SH-SY5Y (cell line): ENCODE results near the gene IL1RAP.

Source experiments
- GATA2 ChIP-seq: IDR thresholded peaks from 2 replicates; pipeline ENCODE4 v1.6.1; 2011; ENCODE audit warnings: mild to moderate bottlenecking, low read depth, low read length
- GATA3 ChIP-seq: IDR thresholded peaks from 2 replicates; pipeline ENCODE4 v1.6.1; 2011; ENCODE audit warnings: low read depth, mild to moderate bottlenecking, low read length, moderate library complexity

IL1RAP gene

DNA sequence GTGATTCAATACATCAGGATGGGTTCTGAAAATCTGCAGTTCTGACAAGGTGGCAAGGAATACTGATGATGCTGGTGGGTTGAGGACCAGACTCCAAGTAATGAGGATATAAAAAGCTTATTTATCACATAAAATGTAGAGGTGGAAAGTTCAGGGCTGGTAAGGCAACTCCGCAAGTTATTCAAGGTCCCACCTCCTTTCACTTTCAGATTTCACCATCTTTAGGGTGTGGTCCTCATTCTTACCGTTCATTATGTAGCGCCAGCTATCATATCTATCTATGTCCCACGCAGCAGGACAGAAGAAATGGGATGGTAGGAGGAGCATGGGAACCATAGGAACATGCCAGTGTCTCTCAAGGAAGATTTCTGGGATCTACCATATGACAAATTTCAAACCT, 80.3 kb downstream of the IL1RAP start:
- TF ChIP-seq GATA3, result no peak
- no peak for TF ChIP-seq GATA2

DNA sequence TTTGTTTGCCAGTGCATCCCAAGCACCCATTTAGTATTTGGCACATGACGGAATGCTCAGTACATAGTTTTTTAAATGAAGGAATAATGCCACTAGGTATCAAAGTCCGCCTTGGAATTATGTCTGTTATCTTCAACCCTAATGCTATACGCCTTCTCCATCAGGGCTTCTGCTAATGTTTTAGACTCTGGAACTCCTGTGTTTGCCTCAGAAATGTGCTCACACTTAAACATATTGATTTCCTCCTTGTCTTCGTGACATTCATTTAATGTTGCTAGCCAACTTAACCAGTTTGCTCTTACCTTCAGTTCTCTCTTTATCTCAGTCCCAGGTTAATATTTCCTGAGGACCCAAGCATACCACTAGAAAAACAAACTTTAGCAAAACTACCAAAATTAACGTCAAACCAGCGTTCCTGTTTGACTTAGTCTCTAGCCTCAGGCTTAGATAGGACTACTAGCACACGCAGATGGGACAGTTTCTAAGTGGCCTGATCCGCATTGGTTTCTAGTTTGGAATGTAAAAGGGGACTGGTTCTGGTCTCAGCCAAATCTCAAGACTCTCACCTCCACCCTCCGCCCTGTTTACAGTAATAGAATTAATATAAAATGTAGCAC, 81.4 kb downstream of the IL1RAP start:
- TF ChIP-seq GATA3 (no peak), GATA2 (no peak)

DNA sequence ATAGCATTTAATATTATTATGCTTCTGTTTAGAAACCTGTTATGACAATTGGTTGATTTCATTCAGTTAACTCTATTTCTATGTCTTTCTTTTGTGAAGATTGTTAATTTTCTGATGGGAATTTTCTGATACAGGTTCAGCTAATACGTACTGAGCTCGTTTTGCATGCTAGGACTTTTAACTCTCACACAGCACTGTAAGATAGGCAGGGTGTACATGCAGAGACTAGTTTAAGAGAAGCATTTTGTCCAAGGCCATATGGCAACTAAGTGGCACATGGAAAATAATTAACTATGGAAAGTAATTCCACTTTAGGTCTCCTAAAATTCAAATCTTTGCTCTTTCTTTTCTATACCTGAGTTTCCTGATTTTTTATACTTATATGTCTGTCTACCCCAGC, 81.9 kb downstream of the IL1RAP start:
- no peak for TF ChIP-seq GATA3

DNA sequence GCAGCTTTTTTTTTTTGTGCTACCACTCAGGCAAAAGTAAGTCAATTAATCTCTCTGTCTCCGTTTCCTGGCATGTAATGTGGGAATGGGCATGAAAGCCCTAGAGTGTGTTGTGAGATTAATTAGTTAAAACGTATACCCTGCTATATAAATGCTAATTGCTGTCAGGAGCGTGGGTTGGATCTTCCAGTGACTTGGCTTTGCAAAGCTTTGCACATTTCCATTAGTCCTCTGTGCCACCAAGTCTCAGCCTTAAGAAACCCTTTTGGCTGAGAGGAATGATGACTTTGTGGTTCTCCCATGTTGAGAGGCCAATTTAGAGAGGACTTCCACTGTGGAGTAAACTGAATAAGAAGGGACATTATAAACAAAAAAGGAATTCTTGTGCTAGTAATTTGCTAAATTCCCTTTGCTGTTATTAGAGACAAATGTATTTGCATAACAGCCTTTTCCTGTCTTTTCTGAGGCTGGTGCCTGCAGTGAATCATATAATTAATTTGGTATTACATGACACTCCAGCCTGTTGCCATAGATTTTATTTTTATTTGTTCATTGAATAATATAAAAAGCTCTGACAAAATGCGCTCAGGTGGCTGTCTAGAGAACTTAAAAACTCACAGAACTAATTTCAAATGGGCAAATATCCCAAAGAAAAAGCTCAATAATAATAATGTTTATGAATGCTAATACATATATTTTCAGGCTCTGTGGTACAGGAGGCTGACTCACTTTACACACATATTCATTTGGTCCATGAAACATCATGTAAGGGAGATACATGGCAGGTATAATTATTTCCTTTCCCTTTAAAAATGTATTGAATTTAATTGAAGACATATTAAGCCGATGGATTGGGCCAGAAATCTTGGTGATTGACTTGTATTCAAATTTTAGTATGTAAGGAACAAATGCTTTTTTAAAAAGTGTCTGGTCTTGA, 82.7 kb downstream of the IL1RAP start:
- no peak for TF ChIP-seq GATA2
- TF ChIP-seq GATA3, result no peak

DNA sequence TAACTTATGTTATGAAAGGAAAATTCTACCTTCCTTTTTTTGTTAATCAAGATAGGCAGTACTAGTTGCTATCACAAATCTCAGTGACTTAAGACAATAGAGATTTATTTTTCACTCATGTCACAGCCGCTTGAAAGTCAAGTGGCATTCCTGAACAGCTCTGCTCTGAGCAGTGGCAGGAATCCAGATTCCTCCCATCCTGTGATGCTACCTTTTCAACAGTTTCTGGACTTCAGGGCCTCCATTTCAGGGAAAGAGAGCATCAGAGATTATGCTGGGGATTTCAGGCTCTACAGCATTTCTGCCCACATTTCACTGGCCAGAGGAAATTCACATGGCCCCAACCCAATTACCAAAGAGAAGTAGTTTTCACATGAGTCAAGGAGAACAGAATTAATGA, 83.4 kb downstream of the IL1RAP start:
- TF ChIP-seq GATA2, result no peak

DNA sequence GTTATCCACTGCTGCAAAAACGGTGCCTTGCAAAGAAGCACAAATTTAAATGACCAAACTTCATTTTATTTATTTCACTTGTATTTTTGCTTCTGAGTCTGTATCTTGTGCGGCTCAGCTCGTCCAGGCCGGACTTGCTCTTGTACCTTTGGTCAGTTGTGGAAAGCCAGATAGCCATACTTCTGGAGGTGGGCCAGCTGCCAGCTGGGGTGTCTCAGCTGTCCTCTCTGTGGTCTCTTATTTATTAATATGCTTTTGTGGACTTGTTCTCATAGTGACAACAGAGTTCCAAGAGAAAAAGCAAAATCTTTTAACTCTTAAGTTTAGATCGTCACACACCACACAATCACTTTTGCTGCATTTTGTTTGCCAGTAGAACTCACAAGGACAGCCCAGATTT, 87.7 kb downstream of the IL1RAP start:
- TF ChIP-seq GATA2 (no peak), GATA3 (no peak)

DNA sequence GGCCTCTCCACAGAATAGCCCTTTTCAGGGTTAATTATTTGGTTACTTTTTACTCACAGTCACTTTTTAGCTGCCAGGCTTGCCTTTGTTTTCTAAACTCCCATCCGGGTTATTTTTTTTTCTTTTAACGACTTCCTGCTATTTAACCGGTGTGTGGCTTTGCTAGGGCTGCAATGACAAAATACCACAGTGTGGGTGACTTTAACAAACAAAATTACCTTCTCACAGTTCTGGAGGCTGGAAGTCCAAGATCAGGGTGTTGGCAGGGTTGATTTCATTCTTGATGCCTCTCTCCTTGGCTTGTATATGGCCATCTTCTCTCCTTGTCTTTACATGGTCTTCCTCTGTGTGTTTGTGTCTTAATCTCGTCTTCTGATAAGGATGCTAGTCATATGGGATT, 91.5 kb downstream of the IL1RAP start:
- no peak for TF ChIP-seq GATA2
- no peak for TF ChIP-seq GATA3

DNA sequence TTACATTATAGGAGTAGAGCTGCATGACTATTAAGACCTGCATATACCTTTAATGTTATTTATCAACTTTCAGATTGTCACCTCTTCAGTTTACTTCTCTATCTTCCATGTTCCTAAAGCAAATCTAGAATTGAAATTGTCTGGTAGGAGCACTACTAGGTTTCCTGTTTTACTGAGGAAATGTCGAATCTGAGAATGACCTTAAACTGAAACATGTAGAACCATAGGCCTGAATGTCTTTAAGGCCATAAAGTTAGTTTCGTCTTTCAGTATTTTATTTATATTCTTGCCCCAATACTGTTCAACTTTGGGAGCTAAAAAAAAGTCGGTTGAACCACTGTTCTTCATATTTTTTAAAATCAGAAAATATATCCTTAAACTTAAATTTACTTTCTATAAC, 92.7 kb downstream of the IL1RAP start:
- TF ChIP-seq GATA2 (no peak), GATA3 (no peak)

DNA sequence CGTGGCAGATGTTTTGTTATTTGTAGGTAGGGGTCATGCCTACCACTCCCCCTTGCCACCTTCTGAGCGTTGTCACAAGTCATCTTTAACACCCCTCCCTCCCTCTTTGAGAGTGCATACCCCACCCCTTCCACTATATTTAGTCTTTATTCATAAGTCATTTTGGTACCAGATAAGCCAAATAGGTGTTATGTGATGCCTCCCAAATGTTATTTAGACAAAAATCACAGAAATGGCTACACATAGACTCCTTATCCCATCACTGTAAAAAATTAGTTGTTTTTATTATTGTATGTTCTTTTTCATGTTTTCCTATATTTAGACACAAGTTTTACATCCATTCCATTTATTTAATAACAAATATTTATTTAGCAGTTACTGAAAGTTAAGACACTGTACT, 93.1 kb downstream of the IL1RAP start:
- TF ChIP-seq GATA2 (no peak), GATA3 (no peak)

DNA sequence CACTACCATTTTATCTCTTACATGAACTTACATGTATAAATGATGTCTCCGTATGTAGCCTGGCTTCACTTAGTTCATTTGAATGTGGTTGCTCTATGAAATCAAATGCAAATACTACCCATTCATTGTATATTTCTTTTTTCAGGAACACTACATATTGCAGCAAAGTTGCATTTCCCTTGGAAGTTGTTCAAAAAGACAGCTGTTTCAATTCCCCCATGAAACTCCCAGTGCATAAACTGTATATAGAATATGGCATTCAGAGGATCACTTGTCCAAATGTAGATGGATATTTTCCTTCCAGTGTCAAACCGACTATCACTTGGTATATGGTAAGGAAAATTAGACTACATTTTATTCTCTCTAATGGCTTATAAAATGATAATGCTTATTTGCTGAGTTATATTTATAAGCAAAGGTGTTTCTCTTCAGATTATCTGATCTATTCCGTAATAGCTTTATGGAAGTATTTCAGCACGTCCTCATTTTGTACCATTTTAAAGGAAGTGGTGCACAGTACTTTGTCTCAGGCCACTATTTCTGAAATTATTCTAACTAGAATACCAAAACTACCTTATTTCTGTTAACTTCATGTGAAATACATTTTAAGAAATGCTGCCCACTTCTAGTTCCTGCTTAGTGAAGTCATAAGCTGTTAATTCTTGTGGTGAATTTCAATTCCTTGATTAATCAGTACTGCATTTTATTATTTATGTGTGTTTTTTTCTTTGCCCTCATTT, 95.1 kb downstream of the IL1RAP start:
- TF ChIP-seq GATA3 (no peak), GATA2 (no peak)

DNA sequence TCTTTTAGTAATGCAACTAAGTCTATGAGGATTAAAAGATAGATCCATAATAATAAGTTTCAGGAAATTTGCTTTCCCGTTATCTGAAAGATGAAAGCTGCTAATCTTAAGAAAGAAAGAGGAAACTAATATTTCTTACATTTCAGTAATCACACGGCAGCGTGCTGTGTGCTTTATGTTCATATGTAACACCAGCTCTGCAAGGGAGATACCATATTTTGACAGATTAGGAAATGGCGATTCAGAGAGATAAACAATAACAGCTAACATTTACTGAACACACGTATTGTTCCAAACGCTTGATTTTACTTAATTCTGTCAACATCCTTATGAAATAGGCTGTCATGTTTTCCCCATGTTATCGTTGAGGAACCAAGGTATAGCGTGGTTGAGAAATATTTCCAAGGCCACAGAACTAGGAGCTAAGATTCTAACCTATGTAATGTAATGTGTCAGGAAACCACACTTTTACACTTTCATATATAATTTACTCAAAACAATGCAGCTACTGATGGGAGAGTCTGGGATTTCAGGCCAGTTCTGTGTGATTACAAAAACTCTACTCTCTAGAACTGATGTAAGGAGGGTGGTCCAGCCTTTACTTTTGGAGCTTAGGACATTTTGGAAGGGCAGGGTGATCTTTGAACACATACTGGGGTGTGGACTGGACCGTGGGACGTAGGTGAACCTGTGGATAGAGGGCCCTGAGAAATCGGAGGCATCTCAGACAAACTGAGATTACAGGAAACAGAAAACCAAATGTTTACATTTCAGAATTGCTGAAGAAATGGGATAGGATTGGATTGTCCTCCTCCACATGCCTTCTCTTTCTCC, 100.6 kb downstream of the IL1RAP start:
- TF ChIP-seq GATA2 (no peak), GATA3 (no peak)

DNA sequence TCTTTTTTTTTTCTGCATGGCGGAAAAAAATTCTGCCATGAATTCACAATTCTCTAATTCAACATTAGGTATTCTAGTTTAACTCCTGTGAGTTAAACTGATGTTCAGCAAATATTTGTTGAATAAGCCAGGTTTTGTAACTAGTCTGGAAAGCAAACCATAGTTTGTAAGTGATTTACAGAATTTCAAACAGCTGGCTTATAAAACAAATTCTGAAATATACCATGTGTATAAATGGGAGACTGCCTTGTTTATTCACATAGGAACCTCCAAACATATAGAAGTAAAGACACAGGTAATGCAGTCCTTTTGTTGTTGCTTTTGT, 101.1 kb downstream of the IL1RAP start:
- TF ChIP-seq GATA3 (no peak), GATA2 (no peak)

DNA sequence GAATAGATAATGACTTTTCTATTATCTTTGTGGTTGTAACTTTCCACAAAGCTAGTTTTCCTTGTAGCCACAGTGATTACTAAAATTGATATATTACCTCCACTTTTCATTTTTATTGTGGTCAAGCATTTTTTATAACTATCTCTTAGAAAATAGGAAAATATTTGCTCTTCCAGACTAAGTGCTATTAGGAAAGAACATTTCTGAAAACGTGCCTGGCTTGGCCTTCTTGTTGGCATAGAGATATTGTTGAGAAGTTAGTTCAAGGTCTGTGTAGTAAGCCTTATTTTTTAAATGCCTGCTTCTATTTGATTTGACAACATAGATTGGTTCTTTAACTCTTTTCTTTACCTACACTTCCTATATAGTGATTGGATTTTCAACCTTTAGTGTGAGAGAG, 101.7 kb downstream of the IL1RAP start:
- no peak for TF ChIP-seq GATA2
- TF ChIP-seq GATA3, result no peak

DNA sequence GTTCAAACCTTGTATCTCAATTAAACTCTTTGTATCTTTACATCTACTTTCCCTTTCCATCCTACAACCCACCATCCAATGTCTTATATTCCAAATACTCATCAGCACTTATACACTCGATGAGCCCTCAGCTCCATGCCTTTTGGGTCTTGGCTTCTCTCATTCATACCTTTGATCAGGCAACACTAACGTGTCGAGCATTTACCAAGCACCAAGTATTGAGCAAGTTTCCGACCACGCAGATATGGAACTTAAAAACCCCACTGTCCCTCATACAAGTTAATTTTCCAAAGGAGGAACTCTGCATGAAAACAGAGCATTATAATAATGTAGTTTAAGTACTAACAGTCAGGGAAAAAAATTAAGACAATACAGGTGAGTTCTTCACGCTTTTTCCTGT, 102.8 kb downstream of the IL1RAP start:
- no peak for TF ChIP-seq GATA2
- TF ChIP-seq GATA3, result no peak

DNA sequence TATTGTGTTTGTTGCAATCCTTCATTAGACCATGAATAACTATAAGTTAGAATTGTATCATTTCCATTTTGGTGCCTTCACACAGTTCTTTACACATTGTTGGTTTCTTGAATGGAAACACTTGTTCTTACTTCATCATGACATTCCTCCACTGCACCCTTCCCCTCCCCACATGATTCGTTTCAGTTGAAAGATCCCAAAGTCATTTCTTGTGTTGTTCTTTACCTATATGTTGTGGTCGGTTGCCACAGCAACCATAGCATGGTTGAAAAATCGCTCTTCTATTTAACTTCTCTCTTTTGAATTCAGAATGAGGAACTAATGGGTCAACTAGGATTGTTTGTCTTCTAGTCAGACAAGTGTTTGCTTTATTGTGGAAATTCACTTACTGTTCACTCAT, 103.3 kb downstream of the IL1RAP start:
- TF ChIP-seq GATA2 (no peak), GATA3 (no peak)
